Stomach (tissue), 4 donors: ENCODE results near the gene EIF2B2.

Experiments used
- EP300 ChIP-seq: sonication (generic); formaldehyde crosslinking; IDR thresholded peaks from one replicate; pipeline ENCODE4 v1.6.1; 2017; ENCODE audit warnings: antibody characterized with exemption
- TF ChIP-seq, protein P1 (sequence below), 7 experiments: fragments of 450-650 bp in 4 of 7; fragments of 200-600 bp in 3 of 7; sonication (generic) in 3 of 7; IDR thresholded peaks; one replicate each; pipeline ENCODE4 v1.5.1; 2016 to 2019; ENCODE audit warnings: antibody characterized with exemption in 7 of 7, control low read depth in 2 of 7, mild to moderate bottlenecking in 1 of 7

GRCh38 chr14:75054421-75054820 is 51.7 kb downstream of the EIF2B2 start:
- TF ChIP-seq, protein P1, sequence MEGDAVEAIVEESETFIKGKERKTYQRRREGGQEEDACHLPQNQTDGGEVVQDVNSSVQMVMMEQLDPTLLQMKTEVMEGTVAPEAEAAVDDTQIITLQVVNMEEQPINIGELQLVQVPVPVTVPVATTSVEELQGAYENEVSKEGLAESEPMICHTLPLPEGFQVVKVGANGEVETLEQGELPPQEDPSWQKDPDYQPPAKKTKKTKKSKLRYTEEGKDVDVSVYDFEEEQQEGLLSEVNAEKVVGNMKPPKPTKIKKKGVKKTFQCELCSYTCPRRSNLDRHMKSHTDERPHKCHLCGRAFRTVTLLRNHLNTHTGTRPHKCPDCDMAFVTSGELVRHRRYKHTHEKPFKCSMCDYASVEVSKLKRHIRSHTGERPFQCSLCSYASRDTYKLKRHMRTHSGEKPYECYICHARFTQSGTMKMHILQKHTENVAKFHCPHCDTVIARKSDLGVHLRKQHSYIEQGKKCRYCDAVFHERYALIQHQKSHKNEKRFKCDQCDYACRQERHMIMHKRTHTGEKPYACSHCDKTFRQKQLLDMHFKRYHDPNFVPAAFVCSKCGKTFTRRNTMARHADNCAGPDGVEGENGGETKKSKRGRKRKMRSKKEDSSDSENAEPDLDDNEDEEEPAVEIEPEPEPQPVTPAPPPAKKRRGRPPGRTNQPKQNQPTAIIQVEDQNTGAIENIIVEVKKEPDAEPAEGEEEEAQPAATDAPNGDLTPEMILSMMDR (IDR thresholded peaks at IDR 0.05): no peak
- TF ChIP-seq EP300: no peak
